ENCODE data around the gene RHOBTB3. TPM values are rescaled to one million over a fixed set of nuclear protein-coding genes. Genes with fewer than 3 reads are reported as not detected.
A peak's percentile ranks its signal among the peaks of the same experiment; 100 is the strongest.

RHOBTB3 gene
- total RNA-seq, 1 donor: 314 TPM

- H4K20me1 ChIP-seq (ENCODE audit: insufficient read depth, low read length): no peaks in the 10 kb centered on the region
- no peak overlapping the region for H2AFZ ChIP-seq (ENCODE audit: low read length)
- H3K27me3 ChIP-seq (ENCODE audit: insufficient read depth, low read length): no peaks in the 10 kb centered on the region
- H3K9me3 ChIP-seq (ENCODE audit: low read depth, low read length): no peaks in the 10 kb centered on the region
- peaks cover 17% of the 10 kb centered on the region for H3K79me2 ChIP-seq (ENCODE audit: insufficient read depth, low read length)
- H3K4me2 ChIP-seq (ENCODE audit: insufficient read depth, low read length): no peak overlapping the region
- DNase-seq (ENCODE audit: insufficient read length, low spot score, missing footprints): no peak
- H3K4me3 ChIP-seq (ENCODE audit: insufficient read depth, low read length): no peak overlapping the region
- no peaks in the 10 kb centered on the region for H3K36me3 ChIP-seq (ENCODE audit: insufficient read depth, low read length)
- TF ChIP-seq CTCF (IDR thresholded peaks at IDR 0.05; ENCODE audit: extremely low read depth, low read depth, low read length): no peak
- H3K4me1 ChIP-seq (ENCODE audit: insufficient read depth, low read length): peaks cover 69% of the 10 kb centered on the region
- peak overlapping the region; percentile 87 for H3K27ac ChIP-seq (ENCODE audit: low read depth, low read length)
Observed at GRCh38 chr5:95727764-95728191, 3.4 kb upstream of the RHOBTB3 start.

- H3K27me3 ChIP-seq (ENCODE audit: insufficient read depth, low read length): no peaks in the 10 kb centered on the region
- H3K9me3 ChIP-seq (ENCODE audit: low read depth, low read length): no peaks in the 10 kb centered on the region
- peaks cover 64% of the 10 kb centered on the region for H3K4me1 ChIP-seq (ENCODE audit: insufficient read depth, low read length)
- DNase-seq (ENCODE audit: insufficient read length, low spot score, missing footprints): no peak
- no peak overlapping the region for H3K4me3 ChIP-seq (ENCODE audit: insufficient read depth, low read length)
- H3K4me2 ChIP-seq (ENCODE audit: insufficient read depth, low read length): peak overlapping the region; percentile 77
- H3K27ac ChIP-seq (ENCODE audit: low read depth, low read length): peak overlapping the region; percentile 87
- no peaks in the 10 kb centered on the region for H4K20me1 ChIP-seq (ENCODE audit: insufficient read depth, low read length)
- peaks cover 25% of the 10 kb centered on the region for H3K79me2 ChIP-seq (ENCODE audit: insufficient read depth, low read length)
- TF ChIP-seq CTCF (IDR thresholded peaks at IDR 0.05; ENCODE audit: extremely low read depth, low read depth, low read length): no peak
- no peaks in the 10 kb centered on the region for H3K36me3 ChIP-seq (ENCODE audit: insufficient read depth, low read length)
- H2AFZ ChIP-seq (ENCODE audit: low read length): peak overlapping the region; percentile 23
Observed at GRCh38 chr5:95728494-95729114, 2.5 kb upstream of the RHOBTB3 start.

GRCh38 chr5:95729115-95730010 lies 1.8 kb upstream of the RHOBTB3 start:
- H3K27ac ChIP-seq (ENCODE audit: low read depth, low read length): peak overlapping the region; percentile 87
- H3K9me3 ChIP-seq (ENCODE audit: low read depth, low read length): no peaks in the 10 kb centered on the region
- H3K36me3 ChIP-seq (ENCODE audit: insufficient read depth, low read length): no peaks in the 10 kb centered on the region
- H3K4me3 ChIP-seq (ENCODE audit: insufficient read depth, low read length): peak overlapping the region; percentile 16
- no peaks in the 10 kb centered on the region for H3K27me3 ChIP-seq (ENCODE audit: insufficient read depth, low read length)
- no peak for TF ChIP-seq CTCF (IDR thresholded peaks at IDR 0.05; ENCODE audit: extremely low read depth, low read depth, low read length)
- H4K20me1 ChIP-seq (ENCODE audit: insufficient read depth, low read length): no peaks in the 10 kb centered on the region
- peaks cover 64% of the 10 kb centered on the region for H3K4me1 ChIP-seq (ENCODE audit: insufficient read depth, low read length)
- no peak overlapping the region for H2AFZ ChIP-seq (ENCODE audit: low read length)
- peaks cover 33% of the 10 kb centered on the region for H3K79me2 ChIP-seq (ENCODE audit: insufficient read depth, low read length)
- no peak for DNase-seq (ENCODE audit: insufficient read length, low spot score, missing footprints)
- H3K4me2 ChIP-seq (ENCODE audit: insufficient read depth, low read length): peak overlapping the region; percentile 77

All from osteoblast (primary cell).